H9 (cell line): ENCODE results near the gene MORN3. TPM values are rescaled to one million over a fixed set of nuclear protein-coding genes. Genes with fewer than 3 reads are reported as not detected.
A peak's percentile ranks its signal among the peaks of the same experiment; 100 is the strongest.
"Not testable (repeated sequence)": the region's sequence is repeated elsewhere in the genome, so short reads cannot be mapped to it uniquely, and the experiment has no call there.

Experiments
- DNase-seq: peaks from one replicate; pipeline ENCODE4 v3.0.0-alpha.2; 2017
- H2AFZ ChIP-seq: one replicate; pipeline ENCODE4 v1.6.1; 2013; ENCODE audit warnings: mild to moderate bottlenecking, low read length, control low read depth, moderate library complexity
- H2AK5ac ChIP-seq: 2 replicates; pipeline ENCODE4 v1.6.1; 2013; ENCODE audit warnings: low read length, control low read depth, mixed read lengths; ENCODE audit not compliant: insufficient read length
- H2BK120ac ChIP-seq: one replicate; pipeline ENCODE4 v1.6.1; 2013; ENCODE audit warnings: low read depth, mild to moderate bottlenecking, low read length, control low read depth, inconsistent platforms; ENCODE audit not compliant: poor library complexity, severe bottlenecking
- H2BK12ac ChIP-seq: 2 replicates; pipeline ENCODE4 v1.6.1; 2013; ENCODE audit warnings: low read length, control low read depth, mixed read lengths, low read depth; ENCODE audit not compliant: insufficient read length
- H2BK15ac ChIP-seq: 2 replicates; pipeline ENCODE4 v1.6.1; 2013; ENCODE audit warnings: low read depth, low read length, control low read depth
- H2BK20ac ChIP-seq: one replicate; pipeline ENCODE4 v1.6.1; 2013; ENCODE audit warnings: low read depth, mild to moderate bottlenecking, low read length, control low read depth, inconsistent platforms; ENCODE audit not compliant: poor library complexity, severe bottlenecking
- H2BK5ac ChIP-seq: 2 replicates; pipeline ENCODE4 v1.6.1; 2013; ENCODE audit warnings: low read length, control low read depth, mixed read lengths; ENCODE audit not compliant: insufficient read length
- H3K14ac ChIP-seq: 2 replicates; pipeline ENCODE4 v1.6.1; 2013; ENCODE audit warnings: low read length, control low read depth; ENCODE audit not compliant: insufficient read depth
- H3K18ac ChIP-seq: 2 replicates; pipeline ENCODE4 v1.6.1; 2013; ENCODE audit warnings: low read depth, mild to moderate bottlenecking, mixed read lengths, low read length, control low read depth; ENCODE audit not compliant: insufficient read length
- H3K23ac ChIP-seq: 2 replicates; pipeline ENCODE4 v1.6.1; 2013; ENCODE audit warnings: low read length, control low read depth, mixed read lengths, low read depth; ENCODE audit not compliant: insufficient read length
- H3K23me2 ChIP-seq: 2 replicates; pipeline ENCODE4 v1.6.1; 2013; ENCODE audit warnings: low read depth, mild to moderate bottlenecking, mixed read lengths, low read length, control low read depth; ENCODE audit not compliant: insufficient read length, poor library complexity, severe bottlenecking
- H3K27ac ChIP-seq: 2 replicates; pipeline ENCODE4 v1.5.1; 2013; ENCODE audit warnings: low read length, control low read depth, mixed read lengths, low read depth; ENCODE audit not compliant: insufficient read length
- H3K27me3 ChIP-seq: 2 replicates; pipeline ENCODE4 v1.6.1; 2013; ENCODE audit warnings: low read length, control low read depth, inconsistent platforms; ENCODE audit not compliant: insufficient read depth
- H3K4ac ChIP-seq: 2 replicates; pipeline ENCODE4 v1.6.1; 2013; ENCODE audit warnings: low read depth, mild to moderate bottlenecking, control low read depth, inconsistent platforms, low read length, moderate library complexity
- H3K4me1 ChIP-seq: 2 replicates; pipeline ENCODE4 v1.6.1; 2013; ENCODE audit warnings: low read length, control low read depth, inconsistent platforms; ENCODE audit not compliant: insufficient read depth
- H3K4me2 ChIP-seq: 2 replicates; pipeline ENCODE4 v1.6.1; 2013; ENCODE audit warnings: low read length, control low read depth, mixed read lengths; ENCODE audit not compliant: insufficient read length, insufficient read depth
- H3K56ac ChIP-seq: 2 replicates; pipeline ENCODE4 v1.6.1; 2013; ENCODE audit warnings: low read depth, mild to moderate bottlenecking, mixed read lengths, low read length, control low read depth; ENCODE audit not compliant: insufficient read length
- H3K79me1 ChIP-seq: 2 replicates; pipeline ENCODE4 v1.6.1; 2013; ENCODE audit warnings: low read depth, mild to moderate bottlenecking, moderate library complexity, low read length, control low read depth, inconsistent platforms; ENCODE audit not compliant: insufficient read depth, poor library complexity, severe bottlenecking
- H3K79me2 ChIP-seq: 2 replicates; pipeline ENCODE4 v1.6.1; 2013; ENCODE audit warnings: low read length, control low read depth, inconsistent platforms; ENCODE audit not compliant: insufficient read depth
- H3K9ac ChIP-seq: 2 replicates; pipeline ENCODE4 v1.6.1; 2013; ENCODE audit warnings: low read length, control low read depth, mixed read lengths; ENCODE audit not compliant: insufficient read length; ENCODE audit errors: extremely low read depth
- H3K9me3 ChIP-seq: one replicate; pipeline ENCODE4 v1.6.1; 2013; ENCODE audit warnings: low read depth, low read length, inconsistent platforms; ENCODE audit not compliant: control insufficient read depth
- H3T11ph ChIP-seq: one replicate; pipeline ENCODE4 v1.6.1; 2013; ENCODE audit warnings: mild to moderate bottlenecking, low read length, control low read depth, inconsistent platforms
- H4K20me1 ChIP-seq: one replicate; pipeline ENCODE4 v1.6.1; 2013; ENCODE audit not compliant: control insufficient read depth, insufficient read length, insufficient read depth
- H4K5ac ChIP-seq: 2 replicates; pipeline ENCODE4 v1.6.1; 2013; ENCODE audit warnings: low read depth, mild to moderate bottlenecking, mixed read lengths, low read length, control low read depth; ENCODE audit not compliant: insufficient read length
- H4K8ac ChIP-seq: replicated peaks from 2 replicates; pipeline ENCODE4 v1.6.1; 2013; ENCODE audit warnings: low read length, control low read depth, mixed read lengths, low read depth; ENCODE audit not compliant: insufficient read length
- H4K91ac ChIP-seq: 2 replicates; pipeline ENCODE4 v1.6.1; 2013; ENCODE audit warnings: low read depth, mild to moderate bottlenecking, moderate library complexity, mixed read lengths, low read length, control low read depth; ENCODE audit not compliant: insufficient read length
- H3K27ac Mint-ChIP-seq, 3 experiments: 2 replicates in 2 of 3; 3 replicates in 1 of 3; pipeline ENCODE4 v1.8.0; 2020 to 2021; ENCODE audit warnings: mixed read lengths in 3 of 3, mild to moderate bottlenecking in 1 of 3, moderate library complexity in 1 of 3
- H3K27me3 Mint-ChIP-seq: 2 replicates; pipeline ENCODE4 v1.8.0; 2021; ENCODE audit warnings: low read depth, mild to moderate bottlenecking, moderate library complexity, mixed read lengths
- H3K36me3 Mint-ChIP-seq, 3 experiments: 2 replicates in 2 of 3; 3 replicates in 1 of 3; pipeline ENCODE4 v1.8.0; 2020 to 2021; ENCODE audit warnings: low read depth in 3 of 3, mixed read lengths in 3 of 3; ENCODE audit not compliant: insufficient read depth in 1 of 3
- H3K4me1 Mint-ChIP-seq, 2 experiments: 2 replicates each; pipeline ENCODE4 v1.8.0; 2020; ENCODE audit warnings: mixed read lengths in 2 of 2
- H3K4me3 Mint-ChIP-seq, 2 experiments: 2 replicates in 1 of 2; 3 replicates in 1 of 2; pipeline ENCODE4 v1.8.0; 2020 to 2021; ENCODE audit warnings: mild to moderate bottlenecking in 2 of 2, mixed read lengths in 2 of 2, moderate library complexity in 1 of 2
- H3K9me3 Mint-ChIP-seq, 2 experiments: 2 replicates in 1 of 2; 3 replicates in 1 of 2; pipeline ENCODE4 v1.8.0; 2020; ENCODE audit warnings: mild to moderate bottlenecking in 2 of 2, mixed read lengths in 2 of 2, moderate library complexity in 1 of 2
- CTCF ChIP-seq: fragments of 200-600 bp; sonication (generic); conservative IDR thresholded peaks from 3 replicates; pipeline ENCODE4 v1.8.0; 2021; ENCODE audit warnings: antibody characterized with exemption, mild to moderate bottlenecking
- WGBS: extraction: QIAGEN DNeasy Blood & Tissue Kit; methylation state at CpG from one replicate; pipeline ENCODE4 v1.1.7; 2013; ENCODE audit warnings: missing lambda C conversion rate, low lambda C conversion rate, mixed read lengths; ENCODE audit not compliant: insufficient read length; ENCODE audit errors: extremely low coverage; 5-methylcytosine and 5-hydroxymethylcytosine counted together
- total RNA-seq: library from RNA; stranded (reverse); gene quantifications from 2 replicates; pipeline ENCODE4 v1.2.1, GENCODE V29; 2021

MORN3 gene
- total RNA-seq, 1 experiment from 2014 or later, result 0.37 TPM

DNA sequence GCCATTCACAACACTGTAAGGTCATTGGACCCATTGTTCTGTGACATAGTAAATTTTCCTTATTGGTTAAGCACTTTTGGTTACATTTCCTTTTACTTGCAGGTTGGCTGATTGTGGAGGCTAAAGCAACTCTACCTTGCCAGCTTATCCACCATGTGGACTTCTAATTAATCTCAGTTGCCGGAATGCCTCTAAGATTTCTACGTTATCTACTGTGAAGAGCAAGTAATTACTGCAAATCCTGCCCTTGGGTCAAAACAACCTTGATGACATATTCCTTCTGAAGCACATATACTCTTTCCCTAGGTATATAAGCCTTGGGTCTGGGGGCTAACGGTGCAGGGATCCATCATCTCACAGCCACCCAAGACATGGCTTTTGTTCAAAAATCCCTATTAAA is 19.5 kb upstream of the MORN3 start:
- no peaks in the 10 kb centered on the region for H3K27me3 Mint-ChIP-seq
- no peak overlapping the region for H3T11ph ChIP-seq
- H4K91ac ChIP-seq, result no peak overlapping the region
- H2BK12ac ChIP-seq, result no peak overlapping the region
- no peaks in the 10 kb centered on the region for H3K79me1 ChIP-seq
- H3K18ac ChIP-seq, result no peak overlapping the region
- H3K4me1 ChIP-seq, result no peaks in the 10 kb centered on the region; the same call in 1 of the 2 replicates
- H4K8ac ChIP-seq, result no peak overlapping the region
- DNase-seq, result no peak
- H3K9me3 ChIP-seq, result no peaks in the 10 kb centered on the region
- H2BK5ac ChIP-seq, result no peak overlapping the region
- H2BK15ac ChIP-seq, result no peak overlapping the region
- H3K4me1 Mint-ChIP-seq, result peaks cover 6 to 9% of the 10 kb centered on the region in 2 experiments
- no peaks in the 10 kb centered on the region for H3K23me2 ChIP-seq
- no peak overlapping the region for H3K27ac Mint-ChIP-seq
- H3K14ac ChIP-seq, result no peak overlapping the region
- no peak overlapping the region for H2AK5ac ChIP-seq
- WGBS, result no CpG with 5 or more reads among the region's 3 CpGs
- H3K79me2 ChIP-seq, result no peaks in the 10 kb centered on the region
- no peak overlapping the region for H3K4ac ChIP-seq
- no peak overlapping the region for H4K5ac ChIP-seq
- H2BK120ac ChIP-seq, result no peak overlapping the region
- no peaks in the 10 kb centered on the region for H3K9me3 Mint-ChIP-seq
- H3K27me3 ChIP-seq, result no peaks in the 10 kb centered on the region
- H3K27ac ChIP-seq, result no peak overlapping the region
- no peaks in the 10 kb centered on the region for H4K20me1 ChIP-seq
- H3K23ac ChIP-seq, result no peak overlapping the region
- H3K4me2 ChIP-seq, result no peak overlapping the region
- H3K9ac ChIP-seq, result no peak overlapping the region
- H2BK20ac ChIP-seq, result no peak overlapping the region
- H3K56ac ChIP-seq, result no peak overlapping the region
- H3K36me3 Mint-ChIP-seq, result no peaks in the 10 kb centered on the region
- no peak for TF ChIP-seq CTCF
- H3K4me3 Mint-ChIP-seq, result no peak overlapping the region
- H2AFZ ChIP-seq, result no peak overlapping the region

DNA sequence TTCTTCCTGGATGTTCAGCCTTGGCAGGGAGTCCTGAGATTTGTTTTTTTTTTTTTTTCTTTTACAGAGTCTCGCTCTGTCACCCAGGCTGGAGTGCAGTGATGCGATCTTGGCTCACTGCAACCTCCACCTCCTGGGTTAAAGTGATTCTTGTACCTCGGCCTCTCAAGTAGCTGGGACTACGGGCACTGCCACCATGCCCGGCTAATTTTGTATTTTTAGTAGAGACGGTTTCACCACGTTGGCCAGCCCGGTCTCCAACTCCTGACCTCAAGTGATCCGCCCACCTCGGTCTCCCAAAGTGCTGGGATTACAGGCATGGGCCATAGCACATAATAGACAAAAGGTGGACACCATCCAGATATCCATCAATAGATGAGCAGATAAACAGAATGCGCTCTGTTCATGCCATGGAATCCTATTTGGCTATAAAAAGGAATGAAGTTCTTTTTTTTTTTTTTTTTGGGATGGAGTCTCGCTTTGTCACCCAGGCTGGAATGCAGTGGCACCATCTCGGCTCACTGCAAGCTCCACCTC is 10.3 kb upstream of the MORN3 start:
- H3K9me3 ChIP-seq, result not testable (repeated sequence)

More for the DNA sequence above, 10.3 kb upstream of the MORN3 start:
- not testable (repeated sequence) for H4K91ac ChIP-seq, H3K56ac ChIP-seq, H3K27ac ChIP-seq, H4K20me1 ChIP-seq, H3K23ac ChIP-seq, H3K27me3 Mint-ChIP-seq, H3K14ac ChIP-seq, H3K18ac ChIP-seq, H3K27me3 ChIP-seq, H3K4me2 ChIP-seq, H3K9ac ChIP-seq, H2AK5ac ChIP-seq, H4K8ac ChIP-seq, H2AFZ ChIP-seq, H2BK5ac ChIP-seq, H3T11ph ChIP-seq, H4K5ac ChIP-seq, H3K23me2 ChIP-seq, H3K4me1 ChIP-seq, H3K9me3 Mint-ChIP-seq, H2BK12ac ChIP-seq, H2BK120ac ChIP-seq, H2BK15ac ChIP-seq, H3K79me2 ChIP-seq, H3K36me3 Mint-ChIP-seq, DNase-seq, H3K4ac ChIP-seq, H3K4me3 Mint-ChIP-seq, H3K79me1 ChIP-seq, H2BK20ac ChIP-seq
- no CpG with 5 or more reads among the region's 13 CpGs for WGBS
- Mint-ChIP-seq H3K27ac (peak overlapping the region in 2 of 3 experiments; percentile 73 to 78; a peak in 4 of 7 replicates), H3K4me1 (peaks cover 12 to 22% of the 10 kb centered on the region in 2 experiments)
